GM12878 (cell line): ENCODE results near the gene EEFSEC. TPM values are rescaled to one million over a fixed set of nuclear protein-coding genes. Genes with fewer than 3 reads are reported as not detected.

Source experiments
- ATAC-seq: fragments of 200-7000 bp; cut with Tn5 transposase; 3 replicates; pipeline ENCODE4 v1.9.1; 2020; ENCODE audit warnings: mild to moderate bottlenecking, moderate library complexity
- BruUV-seq: library from RNA; stranded (reverse); fragments of 400-500 nt; replicated peaks from 2 replicates; lab custom pipeline; 2021; lab: Mats Ljungman, UMichigan
- CTCF ChIA-PET: fragments of 300-600 bp; sonication (Branson Sonifier 250); formaldehyde crosslinking; extraction: SDS; loops from one replicate; lab custom pipeline; 2021; ENCODE audit warnings: inconsistent platforms; lab: Yijun Ruan, JAX
- POLR2A ChIA-PET: fragments of 350-600 bp; formaldehyde crosslinking; extraction: SDS; loops from one replicate; lab custom pipeline; 2021; ENCODE audit warnings: inconsistent platforms; lab: Charles Lee
- RAD21 ChIA-PET: fragments of 300-600 bp; sonication (Branson Sonifier 250); formaldehyde crosslinking; loops from one replicate; lab custom pipeline; 2023; ENCODE audit warnings: antibody characterized with exemption; ENCODE audit not compliant: unreplicated experiment; lab: Charles Lee
- SMC1A ChIA-PET: fragments of 300-600 bp; sonication (Branson Sonifier 250); formaldehyde crosslinking; loops from one replicate; lab custom pipeline; 2023; ENCODE audit not compliant: unreplicated experiment, uncharacterized antibody; lab: Charles Lee
- DNase-seq: peaks from one replicate; pipeline ENCODE4 v3.0.0-alpha.2; 2011; ENCODE audit warnings: low read depth, low spot score
- FAIRE-seq: peaks from 3 replicates; lab custom pipeline; 2011; peaks lifted over from hg19 to GRCh38; lab: Jason Lieb, UNC
- H2AFZ ChIP-seq: 2 replicates; pipeline ENCODE4 v1.6.0; 2011; ENCODE audit warnings: low read depth, low read length, control low read depth; ENCODE audit not compliant: control insufficient read depth
- H3K27ac ChIP-seq: 2 replicates; pipeline ENCODE4 v1.5.1; 2011; ENCODE audit warnings: control low read depth; ENCODE audit not compliant: control insufficient read depth, insufficient read depth
- H3K27me3 ChIP-seq, 2 experiments: replicated peaks in 1 of 2; 2 replicates each; pipeline versions ENCODE4 v1.6.0 to v1.6.1; 2011; ENCODE audit warnings: low read length in 1 of 2; ENCODE audit not compliant: control insufficient read depth in 2 of 2, insufficient read depth in 2 of 2
- H3K36me3 ChIP-seq, 2 experiments: 2 replicates each; pipeline ENCODE4 v1.5.1; 2011; ENCODE audit warnings: low read length in 1 of 2; ENCODE audit not compliant: control insufficient read depth in 2 of 2, insufficient read depth in 2 of 2
- H3K4me1 ChIP-seq: 2 replicates; pipeline ENCODE4 v1.6.1; 2011; ENCODE audit warnings: mild to moderate bottlenecking, low read length, moderate library complexity, mixed read lengths; ENCODE audit not compliant: control insufficient read depth, insufficient read depth
- H3K4me2 ChIP-seq: 2 replicates; pipeline ENCODE4 v1.6.0; 2011; ENCODE audit warnings: control low read depth; ENCODE audit not compliant: control insufficient read depth, insufficient read depth
- H3K4me3 ChIP-seq: fragments of 200-600 bp; sonication (generic); 2 replicates; pipeline ENCODE4 v1.5.1; 2016
- H3K79me2 ChIP-seq: 2 replicates; pipeline ENCODE4 v1.6.0; 2011; ENCODE audit warnings: low read length; ENCODE audit not compliant: control insufficient read depth, insufficient read depth
- H3K9ac ChIP-seq: 2 replicates; pipeline ENCODE4 v1.8.0; 2011; ENCODE audit warnings: low read length, control low read depth, mixed read lengths; ENCODE audit not compliant: control insufficient read depth, insufficient read depth
- H3K9me3 ChIP-seq: replicated peaks from 3 replicates; pipeline ENCODE4 v1.5.1; 2011; ENCODE audit warnings: mild to moderate bottlenecking, low read length; ENCODE audit not compliant: control insufficient read depth, insufficient read depth
- H4K20me1 ChIP-seq: 2 replicates; pipeline ENCODE4 v1.6.0; 2011; ENCODE audit not compliant: control insufficient read depth, insufficient read depth
- ATF3 ChIP-seq: IDR thresholded peaks from 2 replicates; pipeline ENCODE4 v1.6.1; 2011; ENCODE audit warnings: low read depth, mild to moderate bottlenecking, low read length, moderate library complexity, borderline replicate concordance; ENCODE audit errors: extremely low read depth
- BHLHE40 ChIP-seq, 2 experiments: fragments of 450-650 bp in 1 of 2; IDR thresholded peaks; 2 replicates each; pipeline ENCODE4 v1.6.1; 2011 to 2017; ENCODE audit warnings: low read depth in 2 of 2, borderline replicate concordance in 1 of 2, improper control_type of control experiment in 1 of 2, low read length in 1 of 2, mild to moderate bottlenecking in 1 of 2
- CBX3 ChIP-seq: fragments of 200-600 bp; sonication (generic); IDR thresholded peaks from 2 replicates; pipeline ENCODE4 v1.6.1; 2016; ENCODE audit warnings: low read depth, borderline replicate concordance
- CEBPZ ChIP-seq: fragments of 150-350 bp; IDR thresholded peaks from 2 replicates; pipeline ENCODE4 v1.6.1; 2016; ENCODE audit warnings: low read depth, low read length
- MEF2A ChIP-seq: IDR thresholded peaks from 2 replicates; pipeline ENCODE4 v1.6.1; 2011; ENCODE audit warnings: low read depth, mild to moderate bottlenecking, low read length, moderate library complexity; ENCODE audit not compliant: insufficient read depth
- MYC ChIP-seq: IDR thresholded peaks from 2 replicates; pipeline ENCODE4 v1.6.1; 2011; ENCODE audit warnings: mild to moderate bottlenecking, low read length, moderate library complexity, inconsistent platforms; ENCODE audit not compliant: insufficient read depth, insufficient replicate concordance, insufficient read length, severe bottlenecking
- NFYA ChIP-seq: IDR thresholded peaks from 2 replicates; pipeline ENCODE4 v1.6.1; 2011; ENCODE audit warnings: low read depth, mild to moderate bottlenecking, low read length, improper control_type of control experiment, borderline replicate concordance
- NFYB ChIP-seq: IDR thresholded peaks from 2 replicates; pipeline ENCODE4 v1.6.1; 2011; ENCODE audit warnings: low read depth, mild to moderate bottlenecking, low read length, improper control_type of control experiment, moderate library complexity; ENCODE audit not compliant: insufficient read depth
- NR2C2 ChIP-seq: IDR thresholded peaks from 2 replicates; pipeline ENCODE4 v1.6.1; 2011; ENCODE audit warnings: borderline replicate concordance, low read depth; ENCODE audit not compliant: control insufficient read depth, insufficient read length
- RAD51 ChIP-seq: fragments of 450-650 bp; IDR thresholded peaks from 2 replicates; pipeline ENCODE4 v1.6.1; 2016; ENCODE audit warnings: moderate library complexity, mild to moderate bottlenecking, inconsistent platforms
- SIN3A ChIP-seq: IDR thresholded peaks from 2 replicates; pipeline ENCODE4 v1.6.1; 2012; ENCODE audit warnings: low read depth, low read length, improper control_type of control experiment
- SREBF1 ChIP-seq: IDR thresholded peaks from 2 replicates; pipeline ENCODE4 v1.6.1; 2012; ENCODE audit warnings: mild to moderate bottlenecking, low read length
- ZBED1 ChIP-seq: IDR thresholded peaks from 2 replicates; pipeline ENCODE4 v1.6.1; 2016; ENCODE audit warnings: borderline replicate concordance
- ZBTB33 ChIP-seq: fragments of 450-650 bp; IDR thresholded peaks from 2 replicates; pipeline ENCODE4 v1.6.1; 2017; ENCODE audit warnings: mild to moderate bottlenecking
- ZNF217 ChIP-seq: fragments of 450-650 bp; IDR thresholded peaks from 2 replicates; pipeline ENCODE4 v1.6.1; 2017; ENCODE audit warnings: antibody characterized with exemption, mild to moderate bottlenecking
- ZNF24 ChIP-seq: fragments of 450-650 bp; IDR thresholded peaks from 2 replicates; pipeline ENCODE4 v1.6.1; 2017; ENCODE audit warnings: antibody characterized with exemption, mild to moderate bottlenecking
- WGBS: methylation state at CpG from one replicate; pipeline ENCODE4 v1.1.6; 2016; ENCODE audit warnings: low lambda C conversion rate; ENCODE audit not compliant: insufficient replicate concordance, insufficient coverage; ENCODE audit errors: missing lambda C conversion rate; 5-methylcytosine and 5-hydroxymethylcytosine counted together
- in situ Hi-C: fragments of 300-500 bp; cut with MboI; formaldehyde crosslinking; loops from 9 replicates; pipeline ENCODE4 v1.14.3; 2018; ENCODE audit warnings: mixed read lengths
- intact Hi-C: fragments of 100-400 bp; cut with micrococcal nuclease; formaldehyde crosslinking; loops from one replicate; pipeline ENCODE4 v1.14.2; 2022; ENCODE audit not compliant: unreplicated experiment
- polyA plus RNA-seq, 11 experiments: library from polyadenylated mRNA; depleted of rRNA in 4 of 11; unstranded in 6 of 11; stranded (reverse) in 5 of 11; fragments of >200 nt; fragmentation: Nextera tagmentation in 4 of 11; fragmentation: Illumina TruSeq in 1 of 11; extraction: Ambion mirVana in 4 of 11; extraction: Trizol in 1 of 11; gene quantifications; 1 replicate in 1 of 11; 2 replicates in 10 of 11; pipeline versions ENCODE4 v1.2.1 to v1.2.3, GENCODE V29; 2011 to 2016; ENCODE audit warnings: inconsistent platforms in 2 of 11, missing spikeins in 2 of 11, low read depth in 1 of 11
- total RNA-seq, 4 experiments: library from RNA; depleted of rRNA in 3 of 4; stranded (reverse); fragments of >200 nt in 3 of 4; fragmentation: Illumina TruSeq in 1 of 4; extraction: Trizol in 1 of 4; gene quantifications; 2 replicates each; pipeline versions ENCODE4 v1.2.1 to v1.2.3, GENCODE V29; 2013 to 2021

EEFSEC gene
- total and polyA plus RNA-seq, 10 of the 15 experiments (the other 5 are each of a cell fraction or from before 2014, with no cell fraction given): 0.29 to 29.1 (median 16.1) TPM

- Histone ChIP-seq H3K4me1 (no peaks in the 10 kb centered on the region), H3K27ac (no peak overlapping the region)
- TF ChIP-seq NFYA (no peak), NR2C2 (no peak), CBX3 (no peak), ATF3 (no peak), MEF2A (no peak), ZBTB33 (no peak), MYC (no peak), CEBPZ (no peak), ZNF24 (no peak), NFYB (no peak), SREBF1 (no peak), ZNF217 (no peak), ZBED1 (no peak), RAD51 (no peak), BHLHE40 (IDR thresholded peaks at IDR 0.05; ENCODE audit: borderline replicate concordance in 1 of 2, low read depth in 2 of 2, low read length in 1 of 2) (no peak), SIN3A (no peak)
Observed at GRCh38 chr3:128319741-128320141, 166.5 kb downstream of the EEFSEC start.

More at GRCh38 chr3:128319741-128320141, 166.5 kb downstream of the EEFSEC start:
- ATAC-seq (no peak), DNase-seq (no peak), FAIRE-seq (no peak)
- in situ Hi-C loops (no loop called here), intact Hi-C loops (no loop called here)
- SMC1A ChIA-PET: no interaction called here
- Histone ChIP-seq H4K20me1 (0 out of 2 replicates have a peak, but pooled peaks cover 3% of the 10 kb centered on the region), H3K79me2 (no peaks in the 10 kb centered on the region), H3K27me3 (no peaks in the 10 kb centered on the region), H3K9me3 (no peaks in the 10 kb centered on the region), H3K36me3 (no peaks in the 10 kb centered on the region), H3K4me3 (no peak overlapping the region), H3K4me2 (no peak overlapping the region), H3K9ac (no peak overlapping the region), H2AFZ (no peak overlapping the region)
- CTCF ChIA-PET: interaction anchor here (0.7 kb wide), 1 partner anchor 37 kb away, joined by 3 read pairs; no protein-coding TSS in a partner anchor
- WGBS: 95% methylated on average over 6 of the region's 6 CpGs
- RAD21 ChIA-PET: no interaction called here
- POLR2A ChIA-PET: no interaction called here
- no TSS peak for BruUV-seq
